K562 (cell line): ENCODE results near the gene PTGES3L. TPM values are rescaled to one million over a fixed set of nuclear protein-coding genes. Genes with fewer than 3 reads are reported as not detected.

Source experiments
- ARID1B ChIP-seq: fragments of 450-650 bp; IDR thresholded peaks from 2 replicates; pipeline ENCODE4 v1.6.1; 2016; ENCODE audit warnings: antibody characterized with exemption, mild to moderate bottlenecking, inconsistent platforms
- CREM ChIP-seq: IDR thresholded peaks from 2 replicates; pipeline ENCODE4 v1.6.1; 2014; ENCODE audit warnings: antibody characterized with exemption, low read depth
- EGR1 ChIP-seq: fragments of 450-650 bp; conservative IDR thresholded peaks from 2 replicates; pipeline ENCODE4 v1.6.1; 2017; ENCODE audit warnings: mild to moderate bottlenecking
- GATAD2A ChIP-seq: fragments of 450-650 bp; IDR thresholded peaks from 2 replicates; pipeline ENCODE4 v1.6.1; 2017
- HNRNPL ChIP-seq: fragments of 200-400 bp; formaldehyde crosslinking; IDR thresholded peaks from 2 replicates; pipeline ENCODE4 v1.6.1; 2017; ENCODE audit warnings: low read depth, mild to moderate bottlenecking, low read length
- KDM2B ChIP-seq: fragments of 250-450 bp; sonication (Bioruptor Pico); IDR thresholded peaks from 2 replicates; pipeline ENCODE4 v1.8.0; 2021; ENCODE audit warnings: mild to moderate bottlenecking, moderate library complexity
- SIN3A ChIP-seq, 2 experiments: fragments of 150-350 bp in 1 of 2; IDR thresholded peaks; 2 replicates each; pipeline ENCODE4 v1.6.1; 2011 to 2016; ENCODE audit warnings: borderline replicate concordance in 2 of 2, low read depth in 2 of 2, low read length in 2 of 2, mild to moderate bottlenecking in 2 of 2, moderate library complexity in 2 of 2; ENCODE audit not compliant: control insufficient read depth in 1 of 2
- SUPT5H ChIP-seq: fragments of 450-650 bp; IDR thresholded peaks from 2 replicates; pipeline ENCODE4 v1.6.1; 2016
- TBP ChIP-seq: optimal IDR thresholded peaks from 2 replicates; pipeline ENCODE3; 2011; ENCODE audit warnings: low read depth, low read length, improper control_type of control experiment
- TRIM24 ChIP-seq, 2 experiments: fragments of 450-650 bp; IDR thresholded peaks; 2 replicates each; pipeline ENCODE4 v1.6.1; 2016
- ZNF12 ChIP-seq: sonication (generic); formaldehyde crosslinking; IDR thresholded peaks from 2 replicates; pipeline ENCODE4 v1.4.0; 2020; ENCODE audit warnings: mild to moderate bottlenecking, missing genetic modification reagents
- polyA plus RNA-seq, 8 experiments: library from polyadenylated mRNA; depleted of rRNA in 4 of 8; stranded (reverse) in 5 of 8; unstranded in 3 of 8; fragments of >200 nt; fragmentation: Nextera tagmentation in 2 of 8; fragmentation: Illumina TruSeq in 1 of 8; extraction: Ambion mirVana in 2 of 8; extraction: Trizol in 1 of 8; gene quantifications; 2 replicates each; pipeline versions ENCODE4 v1.2.1 to v1.2.3, GENCODE V29; 2011 to 2014; ENCODE audit warnings: inconsistent platforms in 1 of 8, missing spikeins in 1 of 8
- total RNA-seq, 7 experiments: library from RNA; depleted of rRNA in 6 of 7; stranded (reverse); fragments of >200 nt in 6 of 7; fragmentation: Illumina TruSeq in 2 of 7; extraction: Trizol in 2 of 7; gene quantifications; 2 replicates each; pipeline versions ENCODE4 v1.2.1 to v1.2.3, GENCODE V29; 2011 to 2021; ENCODE audit warnings: low replicate concordance in 1 of 7
- TF ChIP-seq, protein P1 (sequence below), 2 experiments: fragments of 450-650 bp; IDR thresholded peaks; 2 replicates each; pipeline ENCODE4 v1.6.1; 2018; ENCODE audit warnings: mild to moderate bottlenecking in 2 of 2, low read depth in 1 of 2; ENCODE audit not compliant: partially characterized antibody in 2 of 2
- TF ChIP-seq, protein P2 (sequence below): fragments of 250-450 bp; sonication (Bioruptor Pico); IDR thresholded peaks from 2 replicates; pipeline ENCODE4 v1.4.0; 2020; ENCODE audit warnings: mild to moderate bottlenecking
- TF ChIP-seq, protein P3 (sequence below): fragments of 250-450 bp; sonication (Bioruptor Pico); IDR thresholded peaks from 2 replicates; pipeline ENCODE4 v1.8.0; 2021; ENCODE audit warnings: moderate library complexity, mild to moderate bottlenecking, inconsistent platforms
- TF ChIP-seq, protein P4 (sequence below): fragments of 450-650 bp; IDR thresholded peaks from 2 replicates; pipeline ENCODE4 v1.7.1; 2018; ENCODE audit warnings: mild to moderate bottlenecking, low read depth; ENCODE audit not compliant: partially characterized antibody
- TF ChIP-seq, protein P5 (sequence below): fragments of 450-650 bp; IDR thresholded peaks from 2 replicates; pipeline ENCODE4 v1.6.1; 2016

PTGES3L gene
- total and polyA plus RNA-seq, 9 of the 15 experiments (the other 6 are each of a cell fraction or from before 2014, with no cell fraction given): 6.0 to 16.0 (median 9.6) TPM

DNA sequence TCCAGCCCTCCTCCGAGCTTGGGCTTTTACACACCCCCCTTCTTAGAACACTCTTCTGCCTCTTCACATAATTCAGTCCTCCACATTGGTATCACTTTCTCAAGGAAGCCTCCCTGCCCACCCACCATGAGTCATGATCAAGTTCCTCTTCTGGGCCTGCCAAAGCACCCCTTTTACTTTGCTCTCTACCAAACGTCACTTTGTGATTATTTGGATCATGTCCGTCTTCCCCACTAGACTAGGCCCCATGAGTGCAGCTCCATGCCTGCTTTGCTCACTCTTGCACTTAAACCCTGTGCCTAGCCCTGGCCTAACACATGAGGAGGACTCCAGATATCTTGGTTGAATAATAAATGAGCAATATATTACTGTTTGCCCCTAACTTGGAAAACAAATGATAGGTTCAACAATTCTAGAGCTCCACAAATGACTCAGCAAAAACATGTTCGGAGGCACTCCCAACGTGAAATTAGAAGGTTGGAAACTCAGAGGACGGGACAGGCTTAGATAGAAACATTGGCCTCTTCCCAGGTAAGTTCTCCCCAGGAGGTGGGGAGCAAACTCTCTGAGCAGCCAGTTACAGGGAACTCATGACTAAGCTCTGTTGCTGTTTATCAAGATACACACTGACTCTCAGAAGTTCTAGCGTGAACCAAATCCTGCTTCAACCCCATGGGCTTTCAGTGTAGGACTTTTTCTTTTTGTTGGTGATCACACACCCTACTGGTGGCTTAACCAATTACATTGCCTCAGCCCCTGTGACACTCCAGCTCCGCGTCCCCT lies 51.0 kb downstream of the PTGES3L start (continued):
- TF ChIP-seq, protein P1, sequence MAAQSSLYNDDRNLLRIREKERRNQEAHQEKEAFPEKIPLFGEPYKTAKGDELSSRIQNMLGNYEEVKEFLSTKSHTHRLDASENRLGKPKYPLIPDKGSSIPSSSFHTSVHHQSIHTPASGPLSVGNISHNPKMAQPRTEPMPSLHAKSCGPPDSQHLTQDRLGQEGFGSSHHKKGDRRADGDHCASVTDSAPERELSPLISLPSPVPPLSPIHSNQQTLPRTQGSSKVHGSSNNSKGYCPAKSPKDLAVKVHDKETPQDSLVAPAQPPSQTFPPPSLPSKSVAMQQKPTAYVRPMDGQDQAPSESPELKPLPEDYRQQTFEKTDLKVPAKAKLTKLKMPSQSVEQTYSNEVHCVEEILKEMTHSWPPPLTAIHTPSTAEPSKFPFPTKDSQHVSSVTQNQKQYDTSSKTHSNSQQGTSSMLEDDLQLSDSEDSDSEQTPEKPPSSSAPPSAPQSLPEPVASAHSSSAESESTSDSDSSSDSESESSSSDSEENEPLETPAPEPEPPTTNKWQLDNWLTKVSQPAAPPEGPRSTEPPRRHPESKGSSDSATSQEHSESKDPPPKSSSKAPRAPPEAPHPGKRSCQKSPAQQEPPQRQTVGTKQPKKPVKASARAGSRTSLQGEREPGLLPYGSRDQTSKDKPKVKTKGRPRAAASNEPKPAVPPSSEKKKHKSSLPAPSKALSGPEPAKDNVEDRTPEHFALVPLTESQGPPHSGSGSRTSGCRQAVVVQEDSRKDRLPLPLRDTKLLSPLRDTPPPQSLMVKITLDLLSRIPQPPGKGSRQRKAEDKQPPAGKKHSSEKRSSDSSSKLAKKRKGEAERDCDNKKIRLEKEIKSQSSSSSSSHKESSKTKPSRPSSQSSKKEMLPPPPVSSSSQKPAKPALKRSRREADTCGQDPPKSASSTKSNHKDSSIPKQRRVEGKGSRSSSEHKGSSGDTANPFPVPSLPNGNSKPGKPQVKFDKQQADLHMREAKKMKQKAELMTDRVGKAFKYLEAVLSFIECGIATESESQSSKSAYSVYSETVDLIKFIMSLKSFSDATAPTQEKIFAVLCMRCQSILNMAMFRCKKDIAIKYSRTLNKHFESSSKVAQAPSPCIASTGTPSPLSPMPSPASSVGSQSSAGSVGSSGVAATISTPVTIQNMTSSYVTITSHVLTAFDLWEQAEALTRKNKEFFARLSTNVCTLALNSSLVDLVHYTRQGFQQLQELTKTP (IDR thresholded peaks at IDR 0.05; ENCODE audit: low read depth in 1 of 2, partially characterized antibody in 2 of 2): peak in 1 of 2 experiments; percentile 56
- TF ChIP-seq KDM2B (no peak), ARID1B (peak; percentile 78), SUPT5H (0 out of 2 replicates have a peak, but pooled peaks have one; percentile 22), TRIM24 (IDR thresholded peaks at IDR 0.05) (peak in 1 of 2 experiments; percentile 30; a peak in 1 of 4 replicates), HNRNPL (no peak), CREM (peak; percentile 50; the same call in 1 of the 2 replicates), ZNF12 (no peak), SIN3A (IDR thresholded peaks at IDR 0.05; ENCODE audit: borderline replicate concordance in 2 of 2, control insufficient read depth in 1 of 2, low read depth in 2 of 2, low read length in 2 of 2) (no peak), GATAD2A (peak; percentile 74), EGR1 (0 out of 2 replicates have a peak, but pooled peaks have one; percentile 20), TBP (no peak)
- TF ChIP-seq, protein P2, sequence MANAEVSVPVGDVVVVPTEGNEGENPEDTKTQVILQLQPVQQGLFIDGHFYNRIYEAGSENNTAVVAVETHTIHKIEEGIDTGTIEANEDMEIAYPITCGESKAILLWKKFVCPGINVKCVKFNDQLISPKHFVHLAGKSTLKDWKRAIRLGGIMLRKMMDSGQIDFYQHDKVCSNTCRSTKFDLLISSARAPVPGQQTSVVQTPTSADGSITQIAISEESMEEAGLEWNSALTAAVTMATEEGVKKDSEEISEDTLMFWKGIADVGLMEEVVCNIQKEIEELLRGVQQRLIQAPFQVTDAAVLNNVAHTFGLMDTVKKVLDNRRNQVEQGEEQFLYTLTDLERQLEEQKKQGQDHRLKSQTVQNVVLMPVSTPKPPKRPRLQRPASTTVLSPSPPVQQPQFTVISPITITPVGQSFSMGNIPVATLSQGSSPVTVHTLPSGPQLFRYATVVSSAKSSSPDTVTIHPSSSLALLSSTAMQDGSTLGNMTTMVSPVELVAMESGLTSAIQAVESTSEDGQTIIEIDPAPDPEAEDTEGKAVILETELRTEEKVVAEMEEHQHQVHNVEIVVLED (CRISPR knock-in tag): no peak
- TF ChIP-seq, protein P3, sequence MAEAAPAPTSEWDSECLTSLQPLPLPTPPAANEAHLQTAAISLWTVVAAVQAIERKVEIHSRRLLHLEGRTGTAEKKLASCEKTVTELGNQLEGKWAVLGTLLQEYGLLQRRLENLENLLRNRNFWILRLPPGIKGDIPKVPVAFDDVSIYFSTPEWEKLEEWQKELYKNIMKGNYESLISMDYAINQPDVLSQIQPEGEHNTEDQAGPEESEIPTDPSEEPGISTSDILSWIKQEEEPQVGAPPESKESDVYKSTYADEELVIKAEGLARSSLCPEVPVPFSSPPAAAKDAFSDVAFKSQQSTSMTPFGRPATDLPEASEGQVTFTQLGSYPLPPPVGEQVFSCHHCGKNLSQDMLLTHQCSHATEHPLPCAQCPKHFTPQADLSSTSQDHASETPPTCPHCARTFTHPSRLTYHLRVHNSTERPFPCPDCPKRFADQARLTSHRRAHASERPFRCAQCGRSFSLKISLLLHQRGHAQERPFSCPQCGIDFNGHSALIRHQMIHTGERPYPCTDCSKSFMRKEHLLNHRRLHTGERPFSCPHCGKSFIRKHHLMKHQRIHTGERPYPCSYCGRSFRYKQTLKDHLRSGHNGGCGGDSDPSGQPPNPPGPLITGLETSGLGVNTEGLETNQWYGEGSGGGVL (CRISPR knock-in tag): no peak
- TF ChIP-seq, protein P4, sequence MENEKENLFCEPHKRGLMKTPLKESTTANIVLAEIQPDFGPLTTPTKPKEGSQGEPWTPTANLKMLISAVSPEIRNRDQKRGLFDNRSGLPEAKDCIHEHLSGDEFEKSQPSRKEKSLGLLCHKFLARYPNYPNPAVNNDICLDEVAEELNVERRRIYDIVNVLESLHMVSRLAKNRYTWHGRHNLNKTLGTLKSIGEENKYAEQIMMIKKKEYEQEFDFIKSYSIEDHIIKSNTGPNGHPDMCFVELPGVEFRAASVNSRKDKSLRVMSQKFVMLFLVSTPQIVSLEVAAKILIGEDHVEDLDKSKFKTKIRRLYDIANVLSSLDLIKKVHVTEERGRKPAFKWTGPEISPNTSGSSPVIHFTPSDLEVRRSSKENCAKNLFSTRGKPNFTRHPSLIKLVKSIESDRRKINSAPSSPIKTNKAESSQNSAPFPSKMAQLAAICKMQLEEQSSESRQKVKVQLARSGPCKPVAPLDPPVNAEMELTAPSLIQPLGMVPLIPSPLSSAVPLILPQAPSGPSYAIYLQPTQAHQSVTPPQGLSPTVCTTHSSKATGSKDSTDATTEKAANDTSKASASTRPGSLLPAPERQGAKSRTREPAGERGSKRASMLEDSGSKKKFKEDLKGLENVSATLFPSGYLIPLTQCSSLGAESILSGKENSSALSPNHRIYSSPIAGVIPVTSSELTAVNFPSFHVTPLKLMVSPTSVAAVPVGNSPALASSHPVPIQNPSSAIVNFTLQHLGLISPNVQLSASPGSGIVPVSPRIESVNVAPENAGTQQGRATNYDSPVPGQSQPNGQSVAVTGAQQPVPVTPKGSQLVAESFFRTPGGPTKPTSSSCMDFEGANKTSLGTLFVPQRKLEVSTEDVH: peak; percentile 39
- TF ChIP-seq, protein P5, sequence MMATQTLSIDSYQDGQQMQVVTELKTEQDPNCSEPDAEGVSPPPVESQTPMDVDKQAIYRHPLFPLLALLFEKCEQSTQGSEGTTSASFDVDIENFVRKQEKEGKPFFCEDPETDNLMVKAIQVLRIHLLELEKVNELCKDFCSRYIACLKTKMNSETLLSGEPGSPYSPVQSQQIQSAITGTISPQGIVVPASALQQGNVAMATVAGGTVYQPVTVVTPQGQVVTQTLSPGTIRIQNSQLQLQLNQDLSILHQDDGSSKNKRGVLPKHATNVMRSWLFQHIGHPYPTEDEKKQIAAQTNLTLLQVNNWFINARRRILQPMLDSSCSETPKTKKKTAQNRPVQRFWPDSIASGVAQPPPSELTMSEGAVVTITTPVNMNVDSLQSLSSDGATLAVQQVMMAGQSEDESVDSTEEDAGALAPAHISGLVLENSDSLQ: peak; percentile 8
